ENCODE results near the gene UBQLN4. TPM values are rescaled to one million over a fixed set of nuclear protein-coding genes. Genes with fewer than 3 reads are reported as not detected.

UBQLN4 gene
- 10 to 100 TPM; 31.9 to 37.9 TPM for total RNA-seq

DNA sequence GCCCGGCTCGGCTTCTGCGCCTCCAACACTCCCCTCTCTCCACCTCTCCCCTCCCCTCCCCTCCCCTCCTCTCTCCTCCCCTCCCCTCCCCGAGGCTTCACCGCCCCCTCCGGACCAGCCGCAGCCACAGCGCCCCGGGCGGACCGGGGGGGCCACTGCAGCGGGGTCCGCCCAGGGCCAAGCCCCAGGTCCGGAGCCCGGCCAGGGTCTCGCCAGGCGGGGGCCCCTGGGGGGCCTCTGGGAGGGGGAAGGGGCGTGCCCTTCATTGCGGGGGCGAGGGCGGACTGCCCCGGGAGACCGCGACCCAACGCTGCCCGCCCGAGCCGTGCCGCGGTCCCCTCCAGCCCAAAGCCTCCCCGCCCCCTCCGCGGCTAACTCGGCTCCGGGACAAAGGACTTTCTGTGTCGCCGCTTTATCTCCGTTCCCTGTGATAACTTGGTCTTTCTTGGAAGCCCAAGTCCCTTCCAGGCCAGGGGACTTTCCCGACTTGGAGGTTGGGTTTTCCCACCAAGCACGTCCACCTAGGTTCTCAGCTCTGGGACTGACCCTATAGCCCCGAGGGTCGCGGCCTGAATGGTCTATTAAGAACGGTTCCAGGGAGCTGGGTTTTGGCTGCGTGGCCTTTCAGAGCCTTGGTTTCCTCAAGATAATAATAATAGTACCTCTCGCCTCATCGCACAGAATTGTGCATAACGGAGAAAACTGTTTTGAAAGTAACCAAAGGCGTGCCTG is at the start of gene UBQLN4:
Gene UBQLN4 (minus strand): TSS at position 31 of the 732 bp plus-strand sequence. CDS start 97 bp downstream, outside the sequence.
- Mint-ChIP-seq H3K4me3 (peak within 1 kb of the TSS; percentile 96), H3K36me3 (peaks cover 8% of the 10 kb centered on the region), H3K9me3 (no peaks in the 10 kb centered on the region), H3K4me1 (peaks cover 19% of the 10 kb centered on the region), H3K27me3 (no peaks in the 10 kb centered on the region), H3K27ac (peak within 1 kb of the TSS; percentile 87)
- POLR2A ChIA-PET: interaction anchor here (0.6 to 1.0 kb wide), 4 partner anchors 9 to 120 kb away, joined by 3 to 4 read pairs (median 4); no protein-coding TSS in a partner anchor
- peak; percentile 52 for ATAC-seq (ENCODE audit: low read depth)
- DNase-seq: peak; percentile 90

DNA sequence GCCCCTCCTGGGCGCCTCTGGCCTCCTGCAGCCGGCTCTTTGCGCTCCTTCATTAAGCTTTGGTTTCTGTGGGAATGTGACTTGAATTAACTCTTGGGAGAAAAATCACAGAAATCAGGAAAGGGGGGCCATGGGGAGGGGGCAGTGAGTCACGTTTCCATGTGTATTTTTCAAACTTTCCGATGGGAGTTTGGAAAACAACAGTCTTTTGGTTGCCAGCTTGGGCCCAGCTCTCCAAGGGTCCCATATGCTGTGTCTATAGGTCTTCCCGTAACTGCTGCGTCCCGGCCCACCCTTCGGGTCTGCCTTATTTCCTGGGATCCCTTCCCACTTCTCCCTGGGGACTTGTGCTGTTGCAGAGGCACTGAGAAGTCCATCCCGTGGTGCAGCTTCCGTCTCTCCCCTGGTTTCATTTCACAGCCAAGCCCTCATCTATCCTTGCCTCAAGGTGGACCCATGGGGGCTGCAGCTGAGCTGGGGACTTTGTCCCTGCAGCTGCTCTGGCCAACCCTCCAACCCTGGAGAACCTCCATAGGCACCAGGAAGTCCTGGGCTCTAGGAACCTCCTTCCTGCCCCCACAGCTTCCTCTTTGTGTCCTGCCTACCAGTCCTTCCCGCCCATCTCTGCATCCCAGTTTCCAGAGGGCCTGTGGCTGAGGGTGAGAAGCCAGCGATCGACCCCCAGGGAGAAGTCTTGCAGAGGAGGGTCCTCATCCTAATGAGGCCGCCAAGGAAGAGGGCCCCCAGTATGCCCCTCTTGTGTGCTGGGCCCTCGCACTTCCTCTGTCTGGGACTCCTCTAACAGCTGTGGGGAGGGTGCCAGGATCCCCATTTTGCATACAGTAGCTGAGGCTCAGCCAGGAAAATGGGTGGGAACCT is 49.3 kb upstream of the UBQLN4 start:
- no peaks in the 10 kb centered on the region for H3K9me3 Mint-ChIP-seq
- no peak overlapping the region for H3K4me3 Mint-ChIP-seq
- peaks cover 44% of the 10 kb centered on the region for H3K27me3 Mint-ChIP-seq

DNA sequence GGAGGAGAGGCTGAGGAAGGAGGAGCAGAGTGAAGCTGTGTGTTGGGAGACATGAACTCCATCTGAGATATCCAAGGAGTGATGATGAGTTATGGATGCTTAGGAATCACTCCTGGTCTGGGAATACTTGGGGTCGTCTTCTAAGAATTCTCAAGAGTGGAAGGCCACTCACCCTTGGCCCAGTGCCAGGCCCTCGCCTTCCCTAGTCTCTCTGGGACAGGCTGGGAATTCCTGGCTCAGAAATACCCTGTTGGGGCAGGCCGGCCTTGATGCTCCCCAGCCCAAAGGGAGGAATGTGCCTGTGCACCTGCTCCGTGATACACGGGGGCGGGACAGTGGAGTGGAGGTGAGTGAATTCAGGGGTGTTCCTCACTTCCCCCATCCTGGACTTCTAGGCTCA is 48.3 kb upstream of the UBQLN4 start:
- Mint-ChIP-seq H3K4me1 (peaks cover 32% of the 10 kb centered on the region), H3K4me3 (no peak overlapping the region), H3K27me3 (peaks cover 43% of the 10 kb centered on the region), H3K27ac (peak overlapping the region; percentile 40), H3K36me3 (no peaks in the 10 kb centered on the region), H3K9me3 (no peaks in the 10 kb centered on the region)
- DNase-seq (no peak), ATAC-seq (ENCODE audit: low read depth) (no peak)
- POLR2A ChIA-PET: interaction anchor here (0.8 kb wide), 1 partner anchor 304 kb away, joined by 3 read pairs; no protein-coding TSS in a partner anchor

More for the DNA sequence above, 49.3 kb upstream of the UBQLN4 start:
- ATAC-seq (ENCODE audit: low read depth): no peak
- DNase-seq: no peak
- Mint-ChIP-seq H3K27ac (no peak overlapping the region), H3K4me1 (peaks cover 23% of the 10 kb centered on the region), H3K36me3 (no peaks in the 10 kb centered on the region)
- POLR2A ChIA-PET: interaction anchor here (0.6 to 1.5 kb wide), 3 partner anchors 24 to 303 kb away, joined by 3 to 10 read pairs (median 3); no protein-coding TSS in a partner anchor

DNA sequence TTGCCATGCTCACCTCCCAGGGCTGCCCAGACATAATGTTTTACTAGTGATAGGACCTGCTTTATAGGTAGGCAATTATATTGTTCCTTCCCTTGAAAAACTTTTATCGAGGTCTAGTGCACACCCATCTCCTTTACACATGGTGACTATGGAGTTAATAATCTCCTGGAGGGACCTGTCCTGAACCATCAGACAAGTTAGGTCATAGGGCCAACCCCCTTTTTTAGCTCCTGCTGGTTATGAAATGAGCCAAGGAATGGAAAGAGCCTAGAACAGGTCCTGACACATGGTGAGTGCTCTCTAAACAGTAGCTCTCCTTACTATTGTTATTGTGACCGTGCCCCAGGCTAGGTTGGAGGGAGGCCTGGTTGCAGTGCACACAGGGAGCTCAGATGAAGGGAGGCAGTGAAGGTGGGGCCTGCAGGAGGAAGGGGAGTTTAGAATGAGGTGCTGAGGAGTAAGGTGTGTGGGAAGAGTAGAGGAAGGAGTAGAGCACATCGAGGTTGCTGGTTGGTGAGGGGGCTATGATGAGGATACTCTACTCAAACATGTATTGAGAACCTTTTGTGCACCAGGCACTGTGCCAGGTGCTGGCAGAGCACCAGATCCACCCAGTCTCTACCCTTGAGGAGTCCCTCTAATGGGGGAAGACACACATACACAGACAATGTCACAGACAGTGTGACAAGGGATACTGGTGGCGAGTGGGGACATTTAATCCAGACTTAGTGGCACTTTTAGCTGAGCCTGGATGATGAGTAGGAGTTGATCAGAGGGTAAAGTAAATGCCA is 46.8 kb upstream of the UBQLN4 start:
- ATAC-seq (ENCODE audit: low read depth): no peak
- Mint-ChIP-seq H3K9me3 (no peaks in the 10 kb centered on the region), H3K27ac (no peak overlapping the region), H3K4me3 (no peak overlapping the region), H3K27me3 (peaks cover 51% of the 10 kb centered on the region), H3K36me3 (no peaks in the 10 kb centered on the region), H3K4me1 (peaks cover 43% of the 10 kb centered on the region)
- DNase-seq: no peak
- POLR2A ChIA-PET: interaction anchor here (1.4 to 5.0 kb wide), 2 partner anchors 24 to 27 kb away, joined by 4 to 44 read pairs; no protein-coding TSS in a partner anchor

DNA sequence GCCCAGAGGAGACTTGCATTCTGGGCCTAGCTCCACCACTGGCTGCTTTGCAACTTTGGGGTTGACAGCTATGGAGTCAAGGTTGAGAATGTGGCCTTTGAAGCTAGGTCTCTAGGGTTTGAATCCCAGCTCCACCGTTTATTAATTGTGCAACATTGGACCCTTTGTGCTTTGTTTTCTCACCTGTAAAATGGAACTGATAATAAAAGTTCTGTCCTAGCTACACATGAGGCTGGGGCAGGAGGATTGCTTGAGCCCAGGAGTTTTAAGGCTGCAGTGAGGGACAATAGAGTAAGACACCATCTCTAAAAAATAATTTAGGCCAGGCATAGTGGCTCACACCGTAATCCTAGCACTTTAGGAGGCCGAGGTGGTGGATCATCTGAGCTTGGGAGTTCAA is 45.7 kb upstream of the UBQLN4 start:
- POLR2A ChIA-PET: interaction anchor here (0.7 to 5.0 kb wide), 4 partner anchors 15 to 126 kb away, joined by 3 to 44 read pairs (median 6); partner anchors contain the start of gene LMNA
- Mint-ChIP-seq H3K9me3 (no peaks in the 10 kb centered on the region), H3K4me3 (no peak overlapping the region), H3K4me1 (peaks cover 38% of the 10 kb centered on the region), H3K27me3 (peaks cover 54% of the 10 kb centered on the region), H3K27ac (no peak overlapping the region), H3K36me3 (no peaks in the 10 kb centered on the region)
- ATAC-seq (ENCODE audit: low read depth) (no peak), DNase-seq (no peak)

DNA sequence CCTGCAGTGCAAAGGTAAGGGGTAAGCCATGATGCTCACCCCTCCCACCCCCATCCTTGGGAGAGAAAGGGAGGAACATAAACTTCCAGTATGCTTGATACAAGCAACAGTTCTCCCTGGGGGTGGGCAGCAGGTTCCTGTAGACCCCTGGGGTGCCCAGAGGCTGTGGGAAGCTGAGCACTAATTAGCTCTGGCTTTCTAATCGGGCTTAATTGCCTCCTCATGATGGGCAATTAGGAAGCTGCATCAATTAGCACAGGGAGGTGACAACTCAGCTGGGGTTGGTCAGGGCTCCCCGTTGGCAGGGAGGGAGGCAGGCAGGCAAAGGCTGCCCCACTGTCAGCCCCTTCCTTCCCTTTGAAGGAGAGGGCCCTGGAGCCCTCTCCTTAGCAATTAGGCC is 45.2 kb upstream of the UBQLN4 start:
- POLR2A ChIA-PET: interaction anchor here (0.7 to 5.0 kb wide), 5 partner anchors 16 to 126 kb away, joined by 3 to 44 read pairs (median 6); partner anchors contain the start of gene LMNA
- Mint-ChIP-seq H3K36me3 (no peaks in the 10 kb centered on the region), H3K4me1 (peaks cover 36% of the 10 kb centered on the region), H3K4me3 (no peak overlapping the region), H3K9me3 (no peaks in the 10 kb centered on the region), H3K27ac (no peak overlapping the region), H3K27me3 (peaks cover 56% of the 10 kb centered on the region)
- no peak for ATAC-seq (ENCODE audit: low read depth)
- no peak for DNase-seq

DNA sequence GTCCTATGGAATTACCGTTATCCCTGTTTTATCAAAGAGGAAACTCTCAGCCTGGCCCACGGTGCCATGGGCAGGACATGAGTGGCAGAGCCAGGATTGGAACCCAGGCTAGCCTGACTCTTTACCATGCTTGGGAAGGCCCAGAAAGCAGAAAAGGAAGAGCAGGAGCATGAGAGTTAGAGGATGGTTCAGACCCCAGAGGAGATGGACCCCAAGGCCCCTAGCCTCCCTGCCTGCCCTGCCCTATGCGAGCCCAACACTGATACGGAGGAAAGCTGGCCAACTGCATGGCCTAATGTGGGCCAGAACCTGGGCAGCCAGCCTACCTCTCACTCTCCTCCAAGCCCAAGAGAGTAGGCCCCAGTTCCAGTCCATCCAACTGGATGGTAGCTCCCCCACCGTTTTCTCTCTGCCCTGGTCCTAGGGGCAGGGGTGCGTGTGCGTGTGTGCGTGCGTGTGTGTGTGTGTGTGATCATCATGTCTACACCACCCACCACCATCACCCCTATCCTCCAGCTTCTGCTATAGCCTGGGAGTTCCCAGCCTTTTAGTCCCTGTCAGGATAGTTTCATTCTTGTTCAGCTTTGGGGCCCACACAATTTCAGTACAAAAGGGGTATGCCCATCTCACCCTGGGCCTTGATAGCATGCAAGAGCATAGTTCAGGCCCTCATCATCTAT is 44.0 kb upstream of the UBQLN4 start:
- POLR2A ChIA-PET: interaction anchor here (1.1 to 5.0 kb wide), 3 partner anchors 20 to 115 kb away, joined by 3 to 44 read pairs (median 6); partner anchors contain the start of gene PMF1
- Mint-ChIP-seq H3K4me3 (no peak overlapping the region), H3K36me3 (no peaks in the 10 kb centered on the region), H3K9me3 (no peaks in the 10 kb centered on the region), H3K4me1 (peaks cover 34% of the 10 kb centered on the region), H3K27ac (no peak overlapping the region), H3K27me3 (peaks cover 59% of the 10 kb centered on the region)
- DNase-seq (no peak), ATAC-seq (ENCODE audit: low read depth) (peak; percentile 8)

DNA sequence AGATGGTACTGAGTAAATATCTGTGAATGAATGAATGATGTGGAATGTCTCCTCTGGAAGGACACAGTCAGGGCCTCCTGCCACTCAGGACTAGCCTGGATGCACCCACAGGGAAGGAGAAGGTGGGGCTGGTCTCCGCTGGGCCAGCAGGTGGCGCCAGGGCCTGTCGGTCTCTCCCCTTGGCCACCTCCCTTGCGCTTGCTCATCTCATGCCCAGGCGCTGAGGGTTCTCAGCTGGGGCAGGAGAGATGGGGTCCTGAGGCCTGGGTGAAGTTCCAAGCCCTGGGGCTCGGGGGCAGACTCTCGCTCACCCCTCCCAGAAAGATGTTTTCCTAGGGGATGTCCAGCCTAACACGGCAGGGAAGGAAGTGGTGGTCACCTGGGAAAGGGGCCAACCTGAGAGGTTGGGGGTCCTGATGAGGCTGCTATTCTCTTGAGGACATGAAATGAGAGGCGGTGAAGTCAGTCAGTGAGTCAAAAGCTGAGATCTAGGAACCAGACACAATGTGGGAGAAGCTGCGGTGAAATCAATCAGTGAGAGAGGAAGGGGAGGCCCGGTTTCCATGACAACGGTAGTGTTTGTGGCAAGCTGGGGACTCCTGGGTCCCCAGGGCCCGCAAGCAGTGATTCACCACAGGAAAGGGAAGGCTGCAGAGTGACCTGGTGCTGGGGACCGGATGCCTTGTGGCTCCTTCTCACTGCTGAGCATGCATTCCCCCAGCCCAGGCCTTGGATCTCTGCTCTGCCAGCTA is 43.2 kb upstream of the UBQLN4 start:
- Mint-ChIP-seq H3K9me3 (no peaks in the 10 kb centered on the region), H3K27me3 (peaks cover 56% of the 10 kb centered on the region), H3K27ac (no peak overlapping the region), H3K36me3 (no peaks in the 10 kb centered on the region), H3K4me1 (peaks cover 34% of the 10 kb centered on the region), H3K4me3 (peak overlapping the region; percentile 31)
- DNase-seq: peak; percentile 82
- peak; percentile 80 for ATAC-seq (ENCODE audit: low read depth)
- POLR2A ChIA-PET: interaction anchor here (1.2 to 5.0 kb wide), 2 partner anchors 31 to 116 kb away, joined by 3 to 44 read pairs; partner anchors contain the start of gene PMF1

DNA sequence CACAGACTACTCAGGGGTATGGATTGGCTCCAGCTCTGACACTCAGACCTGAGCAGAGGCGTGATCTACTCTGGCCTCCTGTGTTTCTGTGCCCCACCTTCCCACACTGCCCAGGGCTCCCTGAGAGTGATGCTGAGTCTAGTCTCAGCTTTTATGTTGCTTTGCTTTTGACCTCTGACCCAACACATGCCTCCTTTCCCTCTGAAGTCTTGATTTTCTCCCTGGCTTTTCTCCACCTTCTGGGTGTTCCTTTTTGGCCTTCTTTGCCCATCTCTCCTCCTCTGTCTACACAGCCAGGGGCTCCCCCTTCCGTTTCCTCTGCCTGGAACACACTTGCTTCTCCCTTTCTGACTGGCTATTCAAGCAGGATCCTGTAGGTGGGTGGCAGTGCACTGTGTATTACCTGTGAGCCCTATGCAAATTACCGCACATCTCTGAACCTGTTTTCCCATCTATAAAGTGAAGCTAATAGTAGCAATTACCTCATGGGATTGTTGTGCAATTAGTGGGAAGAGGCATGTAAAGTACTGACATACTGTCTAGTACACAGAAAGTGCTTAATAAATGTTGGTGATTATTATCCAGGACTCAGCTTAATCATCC is 42.4 kb upstream of the UBQLN4 start:
- Mint-ChIP-seq H3K27me3 (peaks cover 57% of the 10 kb centered on the region), H3K36me3 (no peaks in the 10 kb centered on the region), H3K4me1 (peaks cover 32% of the 10 kb centered on the region), H3K9me3 (no peaks in the 10 kb centered on the region), H3K27ac (no peak overlapping the region), H3K4me3 (no peak overlapping the region)
- ATAC-seq (ENCODE audit: low read depth): no peak
- POLR2A ChIA-PET: interaction anchor here (5.0 kb wide), 1 partner anchor 32 kb away, joined by 44 read pairs; no protein-coding TSS in a partner anchor
- no peak for DNase-seq

DNA sequence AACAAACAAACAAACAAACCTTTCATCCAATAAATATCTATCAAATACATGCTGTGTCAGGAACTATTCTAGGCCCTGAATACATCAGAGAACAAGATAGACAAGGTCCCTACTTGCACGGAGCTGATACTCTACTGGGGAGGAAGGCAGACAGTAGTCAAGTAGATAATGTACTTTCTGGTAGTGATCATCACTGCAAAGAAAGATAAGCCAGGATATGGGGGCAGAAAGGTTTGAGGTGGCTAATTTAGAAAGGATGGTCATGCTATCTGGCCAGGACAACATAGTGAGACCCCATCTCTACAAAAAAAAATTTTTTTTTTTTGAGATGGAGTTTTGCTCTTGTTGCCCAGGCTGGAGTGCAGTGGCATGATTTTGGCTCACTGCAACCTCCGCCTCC is 38.0 kb upstream of the UBQLN4 start:
- H3K36me3 Mint-ChIP-seq: no peaks in the 10 kb centered on the region
- H3K27me3 Mint-ChIP-seq: peaks cover 56% of the 10 kb centered on the region
- no peak overlapping the region for H3K27ac Mint-ChIP-seq
- POLR2A ChIA-PET: interaction anchor here (0.7 kb wide), 1 partner anchor 38 kb away, joined by 3 read pairs; no protein-coding TSS in a partner anchor
- no peak for ATAC-seq (ENCODE audit: low read depth)
- H3K4me3 Mint-ChIP-seq: no peak overlapping the region
- no peaks in the 10 kb centered on the region for H3K9me3 Mint-ChIP-seq
- peaks cover 13% of the 10 kb centered on the region for H3K4me1 Mint-ChIP-seq
- no peak for DNase-seq

DNA sequence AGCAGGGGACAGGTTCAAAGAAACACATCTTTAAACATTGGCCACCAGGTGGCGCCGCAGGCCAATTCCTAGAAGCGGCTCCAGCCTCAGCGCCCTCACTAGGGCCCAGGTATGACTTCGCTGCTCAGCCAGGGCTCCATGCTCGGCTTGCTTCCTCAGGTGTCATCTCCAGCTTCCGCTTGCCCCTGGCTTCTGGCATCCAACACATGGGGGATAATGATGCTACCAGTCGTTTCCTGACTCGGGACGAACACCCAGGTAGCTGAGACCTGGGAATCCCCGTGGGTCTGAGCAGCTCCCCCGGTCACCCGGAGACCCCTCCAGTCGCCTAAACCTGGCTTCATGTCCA is 37.2 kb upstream of the UBQLN4 start:
- peaks cover 5% of the 10 kb centered on the region for H3K4me1 Mint-ChIP-seq
- H3K36me3 Mint-ChIP-seq: no peaks in the 10 kb centered on the region
- no peak overlapping the region for H3K4me3 Mint-ChIP-seq
- no peaks in the 10 kb centered on the region for H3K9me3 Mint-ChIP-seq
- POLR2A ChIA-PET: interaction anchor here (1.0 kb wide), 1 partner anchor 39 kb away, joined by 3 read pairs; no protein-coding TSS in a partner anchor
- ATAC-seq (ENCODE audit: low read depth) (peak; percentile 97), DNase-seq (peak; percentile 91)
- peaks cover 59% of the 10 kb centered on the region for H3K27me3 Mint-ChIP-seq
- H3K27ac Mint-ChIP-seq: no peak overlapping the region

Measured in activated naive CD8-positive, alpha-beta T cell treated with anti-CD3 and anti-CD28 coated beads, Interleukin-2, amount 10 ng/mL, durations not matched to agents 7 days and 5 days (primary cell).